Neural crest cell (in vitro differentiated cells): ENCODE results near the gene DDX10. TPM values are rescaled to one million over a fixed set of nuclear protein-coding genes. Genes with fewer than 3 reads are reported as not detected.

Experiments used
- DNase-seq: peaks from one replicate; pipeline ENCODE4 v3.0.0; 2021; ENCODE audit warnings: low read depth, mixed read lengths, low spot score
- H3K27ac Mint-ChIP-seq: one replicate; pipeline ENCODE4 v1.8.0; 2021; ENCODE audit warnings: mild to moderate bottlenecking, mixed read lengths; ENCODE audit not compliant: unreplicated experiment
- H3K27me3 Mint-ChIP-seq: 2 replicates; pipeline ENCODE4 v1.8.0; 2021; ENCODE audit warnings: low read depth, mild to moderate bottlenecking, mixed read lengths
- H3K36me3 Mint-ChIP-seq: 2 replicates; pipeline ENCODE4 v1.8.0; 2021; ENCODE audit warnings: low read depth, mild to moderate bottlenecking, mixed read lengths
- H3K4me1 Mint-ChIP-seq: 2 replicates; pipeline ENCODE4 v1.8.0; 2021; ENCODE audit warnings: mixed read lengths
- H3K4me3 Mint-ChIP-seq: one replicate; pipeline ENCODE4 v1.8.0; 2021; ENCODE audit warnings: mild to moderate bottlenecking, mixed read lengths
- H3K9me3 Mint-ChIP-seq: 2 replicates; pipeline ENCODE4 v1.8.0; 2021; ENCODE audit warnings: mixed read lengths
- CTCF ChIP-seq: fragments of 200-600 bp; sonication (generic); conservative IDR thresholded peaks from 2 replicates; pipeline ENCODE4 v1.5.0; 2021; ENCODE audit warnings: antibody characterized with exemption, mild to moderate bottlenecking
- total RNA-seq: library from RNA; stranded (reverse); gene quantifications from 2 replicates; pipeline ENCODE4 v1.2.1, GENCODE V29; 2021

Gene DDX10
- total RNA-seq, 1 donor from 2014 or later: 38.5 TPM

GRCh38 chr11:108934289-108934688, 269.4 kb downstream of the DDX10 start:
- no peak for TF ChIP-seq CTCF
- no peak for DNase-seq
- Mint-ChIP-seq H3K27ac (no peak overlapping the region), H3K4me1 (no peaks in the 10 kb centered on the region), H3K4me3 (no peak overlapping the region), H3K36me3 (no peaks in the 10 kb centered on the region), H3K9me3 (no peaks in the 10 kb centered on the region), H3K27me3 (no peaks in the 10 kb centered on the region)

- H3K9me3 Mint-ChIP-seq: no peaks in the 10 kb centered on the region
- H3K27ac Mint-ChIP-seq: no peak overlapping the region
- no peaks in the 10 kb centered on the region for H3K4me1 Mint-ChIP-seq
- DNase-seq: no peak
- H3K4me3 Mint-ChIP-seq: no peak overlapping the region
- H3K36me3 Mint-ChIP-seq: no peaks in the 10 kb centered on the region
- no peak for TF ChIP-seq CTCF
- H3K27me3 Mint-ChIP-seq: no peaks in the 10 kb centered on the region
These were observed 269.8 kb downstream of the DDX10 start for GRCh38 chr11:108934696-108935095.

DNA sequence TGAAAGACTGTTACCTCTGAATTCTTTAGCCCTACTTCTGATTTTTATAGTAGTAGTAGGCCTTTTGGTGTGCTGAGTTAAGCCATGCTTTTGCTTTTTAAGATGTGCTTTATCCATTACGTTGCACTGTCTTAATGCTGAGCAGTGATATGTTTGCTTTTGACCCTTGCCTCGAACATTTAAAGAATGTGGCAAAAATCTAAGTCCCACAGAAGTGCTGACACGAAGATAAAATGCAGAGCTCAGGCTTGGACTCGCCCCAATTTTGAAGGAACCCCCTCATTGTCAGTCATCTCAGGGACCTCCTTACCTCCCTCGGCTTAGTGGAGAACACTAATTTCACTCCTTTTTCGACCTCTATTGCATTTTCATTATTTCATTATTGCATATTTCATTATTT, 272.9 kb downstream of the DDX10 start:
- no peak for TF ChIP-seq CTCF
- DNase-seq: no peak
- no peaks in the 10 kb centered on the region for H3K27me3 Mint-ChIP-seq
- H3K36me3 Mint-ChIP-seq: peaks cover 8% of the 10 kb centered on the region
- no peak overlapping the region for H3K4me3 Mint-ChIP-seq
- no peak overlapping the region for H3K27ac Mint-ChIP-seq
- no peaks in the 10 kb centered on the region for H3K9me3 Mint-ChIP-seq
- no peaks in the 10 kb centered on the region for H3K4me1 Mint-ChIP-seq

DNA sequence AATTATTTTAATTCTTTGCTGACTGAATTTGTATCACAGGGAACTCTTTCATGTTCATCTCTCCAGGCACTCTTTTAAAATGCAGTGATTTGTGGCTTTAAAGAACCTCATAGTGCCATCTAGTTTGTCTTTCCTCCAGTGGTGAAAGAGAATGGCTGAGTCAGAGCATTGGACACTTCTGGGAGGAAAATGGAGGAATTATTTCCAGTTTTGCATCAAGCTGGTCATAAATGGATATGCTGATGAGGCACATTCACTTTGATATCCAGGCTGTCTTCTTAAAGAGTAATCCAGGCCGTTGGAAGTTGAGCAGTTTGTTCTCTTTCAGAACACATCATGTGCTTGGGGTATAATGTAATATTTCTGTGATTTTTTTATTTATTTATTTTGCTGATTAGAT, 273.7 kb downstream of the DDX10 start:
- H3K4me3 Mint-ChIP-seq: no peak overlapping the region
- H3K4me1 Mint-ChIP-seq: no peaks in the 10 kb centered on the region
- TF ChIP-seq CTCF: no peak
- peaks cover 8% of the 10 kb centered on the region for H3K36me3 Mint-ChIP-seq
- no peaks in the 10 kb centered on the region for H3K9me3 Mint-ChIP-seq
- no peak for DNase-seq
- no peaks in the 10 kb centered on the region for H3K27me3 Mint-ChIP-seq
- H3K27ac Mint-ChIP-seq: no peak overlapping the region

GRCh38 chr11:108939135-108939534, 274.3 kb downstream of the DDX10 start:
- no peak overlapping the region for H3K4me3 Mint-ChIP-seq
- no peaks in the 10 kb centered on the region for H3K4me1 Mint-ChIP-seq
- no peak for TF ChIP-seq CTCF

DNA sequence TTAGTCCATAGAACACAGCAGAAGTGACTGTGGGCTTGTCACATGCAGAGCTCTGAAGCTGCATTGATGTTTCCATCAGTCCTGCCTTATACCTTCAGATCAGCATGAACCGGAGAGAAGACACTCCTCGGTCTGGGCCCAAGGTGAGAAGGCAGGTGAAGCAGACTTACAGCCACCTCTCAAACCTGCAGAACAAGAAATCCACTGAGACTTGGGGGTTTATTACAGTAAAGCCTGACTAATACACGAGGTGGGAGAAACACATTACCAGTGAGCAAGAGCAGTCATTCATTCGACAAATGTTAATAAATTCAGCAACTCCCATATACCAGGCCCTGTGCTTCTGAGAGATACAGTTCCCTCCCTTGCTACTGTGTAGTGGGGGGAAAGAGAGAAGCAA, 279.0 kb downstream of the DDX10 start:
- Mint-ChIP-seq H3K9me3 (no peaks in the 10 kb centered on the region), H3K4me1 (no peaks in the 10 kb centered on the region), H3K27ac (no peak overlapping the region), H3K4me3 (no peak overlapping the region), H3K27me3 (no peaks in the 10 kb centered on the region), H3K36me3 (peaks cover 12% of the 10 kb centered on the region)
- DNase-seq: no peak
- no peak for TF ChIP-seq CTCF

More at GRCh38 chr11:108939135-108939534, 274.3 kb downstream of the DDX10 start:
- H3K36me3 Mint-ChIP-seq: peaks cover 8% of the 10 kb centered on the region
- H3K27ac Mint-ChIP-seq: no peak overlapping the region
- H3K27me3 Mint-ChIP-seq: no peaks in the 10 kb centered on the region
- DNase-seq: no peak
- H3K9me3 Mint-ChIP-seq: no peaks in the 10 kb centered on the region
